Bronchial epithelial cell (primary cell): ENCODE measurements around the gene CEACAM16. TPM values are rescaled to one million over a fixed set of nuclear protein-coding genes. Genes with fewer than 3 reads are reported as not detected.

Experiments
- DNase-seq: peaks from one replicate; pipeline ENCODE4 v3.0.0-alpha.2; 2010; ENCODE audit warnings: low read depth
- FAIRE-seq: peaks from 2 replicates; lab custom pipeline; 2011; peaks lifted over from hg19 to GRCh38; lab: Jason Lieb, UNC
- H3K27me3 ChIP-seq: 2 replicates; pipeline ENCODE4 v1.5.1; 2011; ENCODE audit warnings: low read length; ENCODE audit not compliant: control insufficient read depth, insufficient read depth
- H3K36me3 ChIP-seq: 2 replicates; pipeline ENCODE4 v1.5.1; 2011; ENCODE audit warnings: low read length; ENCODE audit not compliant: control insufficient read depth, insufficient read depth
- H3K4me3 ChIP-seq: 2 replicates; pipeline ENCODE4 v1.5.1; 2011; ENCODE audit warnings: mild to moderate bottlenecking, low read depth, low read length, control low read depth
- CTCF ChIP-seq: IDR thresholded peaks from 2 replicates; pipeline ENCODE4 v1.5.1; 2011; ENCODE audit warnings: mild to moderate bottlenecking, moderate library complexity, low read length, control low read depth, inconsistent platforms; ENCODE audit not compliant: insufficient read depth, severe bottlenecking
- total RNA-seq: library from RNA; depleted of rRNA; stranded (reverse); fragments of >200 nt; gene quantifications from 2 replicates; pipeline ENCODE4 v1.2.1, GENCODE V29; 2014

The CEACAM16 gene
- total RNA-seq, 1 donor from 2014 or later: not detected

GRCh38 chr19:44685877-44686276, 13.1 kb upstream of the CEACAM16 start:
- no peak for FAIRE-seq
- Histone ChIP-seq H3K4me3 (no peak overlapping the region), H3K27me3 (no peaks in the 10 kb centered on the region), H3K36me3 (peaks cover 3% of the 10 kb centered on the region)
- TF ChIP-seq CTCF: no peak
- peak; percentile 50 for DNase-seq

GRCh38 chr19:44686896-44687295, 12.1 kb upstream of the CEACAM16 start:
- peaks cover 1% of the 10 kb centered on the region for H3K36me3 ChIP-seq
- DNase-seq (no peak), FAIRE-seq (no peak)
- no peaks in the 10 kb centered on the region for H3K27me3 ChIP-seq
- H3K4me3 ChIP-seq: no peak overlapping the region
- TF ChIP-seq CTCF: no peak

GRCh38 chr19:44687888-44688287, 11.1 kb upstream of the CEACAM16 start:
- no peak overlapping the region for H3K4me3 ChIP-seq
- DNase-seq (no peak), FAIRE-seq (no peak)
- H3K27me3 ChIP-seq: no peaks in the 10 kb centered on the region
- H3K36me3 ChIP-seq: no peaks in the 10 kb centered on the region
- TF ChIP-seq CTCF: no peak

GRCh38 chr19:44689290-44690130, 9.4 kb upstream of the CEACAM16 start:
- DNase-seq: peak; percentile 50
- Histone ChIP-seq H3K36me3 (no peaks in the 10 kb centered on the region), H3K4me3 (no peak overlapping the region), H3K27me3 (no peaks in the 10 kb centered on the region)
- FAIRE-seq: no peak
- TF ChIP-seq CTCF: peak; percentile 97

GRCh38 chr19:44690131-44690440, 8.9 kb upstream of the CEACAM16 start:
- FAIRE-seq: no peak
- no peak for TF ChIP-seq CTCF
- no peaks in the 10 kb centered on the region for H3K27me3 ChIP-seq
- DNase-seq: no peak
- H3K4me3 ChIP-seq: no peak overlapping the region
- H3K36me3 ChIP-seq: no peaks in the 10 kb centered on the region

GRCh38 chr19:44692379-44692721, 6.6 kb upstream of the CEACAM16 start:
- Histone ChIP-seq H3K4me3 (no peak overlapping the region), H3K36me3 (no peaks in the 10 kb centered on the region), H3K27me3 (no peaks in the 10 kb centered on the region)
- DNase-seq: no peak
- TF ChIP-seq CTCF: no peak
- no peak for FAIRE-seq
